ENCODE data around the gene MRPL55.

- TF ChIP-seq CTCF (IDR thresholded peaks at IDR 0.05) (no peak), EZH2phosphoT487 (IDR thresholded peaks at IDR 0.05) (no peak)
Measured at GRCh38 chr1:228085287-228085951, 23.7 kb downstream of the MRPL55 start.
